ENCODE results near the gene ZNF892.

GRCh38 chr2:95185197-95185596, 22.1 kb upstream of the ZNF892 start:
- TF ChIP-seq EP300 (IDR thresholded peaks at IDR 0.05) (no peak), CTCF (IDR thresholded peaks at IDR 0.05) (no peak)

Measured in sigmoid colon (tissue), 4 donors.